Tibial artery (tissue), 4 donors: Measurements from ENCODE around the gene ABL2.

Source experiments
- DNase-seq, 2 donors: peaks; one replicate each; pipeline ENCODE4 v3.0.0-alpha.2; 2019
- H3K27ac ChIP-seq, 2 donors: fragments of 200-600 bp; sonication (generic) in 1 of 2; 1 replicate in 1 of 2; 2 replicates in 1 of 2; pipeline ENCODE4 v1.5.1; 2018 to 2019; ENCODE audit warnings: mild to moderate bottlenecking in 1 of 2
- H3K27me3 ChIP-seq, 2 donors: fragments of 200-600 bp; sonication (generic) in 1 of 2; one replicate each; pipeline versions ENCODE4 v1.5.1 to v1.6.0; 2016 to 2019
- H3K36me3 ChIP-seq, 3 donors: fragments of 200-600 bp; sonication (generic) in 2 of 3; one replicate each; pipeline ENCODE4 v1.5.1; 2016 to 2019; ENCODE audit warnings: mild to moderate bottlenecking in 2 of 3
- H3K4me1 ChIP-seq, 4 donors: fragments of 200-600 bp; sonication (generic) in 2 of 4; 1 replicate in 3 of 4; 2 replicates in 1 of 4; pipeline ENCODE4 v1.5.1; 2016 to 2019
- H3K4me3 ChIP-seq, 2 donors: fragments of 200-600 bp; sonication (generic) in 1 of 2; 1 replicate in 1 of 2; 2 replicates in 1 of 2; pipeline ENCODE4 v1.5.1; 2018 to 2019; ENCODE audit warnings: mild to moderate bottlenecking in 2 of 2
- H3K9me3 ChIP-seq, 3 donors: fragments of 200-600 bp; sonication (generic) in 1 of 3; one replicate each; pipeline ENCODE4 v1.5.1; 2016 to 2019
- CTCF ChIP-seq, 2 experiments: fragments of 200-600 bp in 1 of 2; fragments of 450-650 bp in 1 of 2; IDR thresholded peaks; one replicate each; pipeline ENCODE4 v1.5.1; 2017 to 2019; ENCODE audit warnings: antibody characterized with exemption in 2 of 2, mild to moderate bottlenecking in 1 of 2, moderate library complexity in 1 of 2
- intact Hi-C: fragments of 100-400 bp; cut with DNase I; formaldehyde crosslinking; loops from one replicate; pipeline ENCODE4 v1.15.0; 2023; ENCODE audit warnings: low total_unique reads

Gene ABL2

GRCh38 chr1:179092896-179093461 lies 136.5 kb downstream of the ABL2 start:
- no peak for TF ChIP-seq CTCF (IDR thresholded peaks at IDR 0.05)
- H3K36me3 ChIP-seq, result peaks cover 33 to 76% (median 59%) of the 10 kb centered on the region in 3 donors
- H3K4me1 ChIP-seq, result peaks cover 0 to 31% (median 29%) of the 10 kb centered on the region in 4 donors
- DNase-seq, result no peak
- H3K9me3 ChIP-seq, result no peaks in the 10 kb centered on the region
- intact Hi-C loops, result no loop called here
- peak overlapping the region in 1 of 2 donors; percentile 84 for H3K27ac ChIP-seq
- H3K27me3 ChIP-seq, result no peaks in the 10 kb centered on the region
- no peak overlapping the region for H3K4me3 ChIP-seq

GRCh38 chr1:179091691-179092165 lies 137.7 kb downstream of the ABL2 start:
- H3K9me3 ChIP-seq, result no peaks in the 10 kb centered on the region
- H3K27me3 ChIP-seq, result no peaks in the 10 kb centered on the region
- peaks cover 0 to 31% (median 29%) of the 10 kb centered on the region in 4 donors for H3K4me1 ChIP-seq
- TF ChIP-seq CTCF (IDR thresholded peaks at IDR 0.05), result no peak
- peak; percentile 87 to 88 for DNase-seq
- peak overlapping the region; percentile 73 to 84 for H3K27ac ChIP-seq
- peaks cover 33 to 78% (median 49%) of the 10 kb centered on the region in 3 donors for H3K36me3 ChIP-seq
- H3K4me3 ChIP-seq, result no peak overlapping the region
- intact Hi-C loops, result no loop called here

GRCh38 chr1:179090923-179091322 lies 138.6 kb downstream of the ABL2 start:
- Histone ChIP-seq H3K4me1 (peaks cover 0 to 31% (median 29%) of the 10 kb centered on the region in 4 donors), H3K4me3 (no peak overlapping the region), H3K36me3 (peaks cover 27 to 78% (median 44%) of the 10 kb centered on the region in 3 donors), H3K27ac (peak overlapping the region; percentile 73 to 84), H3K9me3 (no peaks in the 10 kb centered on the region), H3K27me3 (no peaks in the 10 kb centered on the region)
- no peak for DNase-seq
- intact Hi-C loops, result no loop called here
- TF ChIP-seq CTCF (IDR thresholded peaks at IDR 0.05), result no peak

GRCh38 chr1:179090522-179090921 lies 139.0 kb downstream of the ABL2 start:
- peaks cover 23 to 78% (median 44%) of the 10 kb centered on the region in 3 donors for H3K36me3 ChIP-seq
- peak overlapping the region; percentile 73 to 84 for H3K27ac ChIP-seq
- no peaks in the 10 kb centered on the region for H3K27me3 ChIP-seq
- no peaks in the 10 kb centered on the region for H3K9me3 ChIP-seq
- peak; percentile 40 to 55 for TF ChIP-seq CTCF (IDR thresholded peaks at IDR 0.05)
- H3K4me3 ChIP-seq, result no peak overlapping the region
- H3K4me1 ChIP-seq, result peaks cover 0 to 31% (median 29%) of the 10 kb centered on the region in 4 donors
- intact Hi-C loops, result no loop called here
- peak in 1 of 2 donors; percentile 80 for DNase-seq

- TF ChIP-seq CTCF (IDR thresholded peaks at IDR 0.05), result no peak
- Histone ChIP-seq H3K9me3 (no peaks in the 10 kb centered on the region), H3K27me3 (no peaks in the 10 kb centered on the region), H3K27ac (peak overlapping the region; percentile 73 to 84), H3K36me3 (peaks cover 18 to 75% (median 41%) of the 10 kb centered on the region in 3 donors), H3K4me1 (peaks cover 0 to 31% (median 29%) of the 10 kb centered on the region in 4 donors), H3K4me3 (no peak overlapping the region)
- no peak for DNase-seq
- intact Hi-C loops, result no loop called here
Observed at GRCh38 chr1:179089827-179090482, 139.5 kb downstream of the ABL2 start.
